HG02943 (cell line): ENCODE results near the gene RBM17.
"Not testable (repeated sequence)": the region's sequence is repeated elsewhere in the genome, so short reads cannot be mapped to it uniquely, and the experiment has no call there.

Source experiments
- ATAC-seq: cut with Tn5 transposase; IDR thresholded peaks from one replicate; pipeline ENCODE4 v1.9.1; 2021; ENCODE audit warnings: mild to moderate bottlenecking, low read depth, moderate library complexity; ENCODE audit not compliant: unreplicated experiment

Gene RBM17

DNA sequence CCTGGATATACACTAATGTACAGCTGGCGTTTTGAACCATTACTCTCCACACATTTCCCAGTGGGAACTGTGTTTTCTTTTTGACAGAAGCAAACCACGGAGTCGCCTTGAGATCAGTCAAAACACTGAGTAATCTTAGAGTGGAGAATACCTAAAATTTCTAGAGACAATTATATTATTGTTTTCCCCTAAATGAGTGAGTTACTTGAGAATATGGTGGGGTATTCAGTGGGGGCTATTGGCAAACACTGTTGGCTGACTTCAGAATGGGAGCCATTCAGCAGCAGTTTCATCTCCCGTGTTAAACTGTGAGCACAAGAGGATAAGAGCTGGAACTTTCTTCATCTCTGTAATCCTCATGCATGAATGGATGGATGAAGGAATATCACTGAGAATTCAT lies 32.9 kb upstream of the RBM17 start:
- no peak for ATAC-seq

DNA sequence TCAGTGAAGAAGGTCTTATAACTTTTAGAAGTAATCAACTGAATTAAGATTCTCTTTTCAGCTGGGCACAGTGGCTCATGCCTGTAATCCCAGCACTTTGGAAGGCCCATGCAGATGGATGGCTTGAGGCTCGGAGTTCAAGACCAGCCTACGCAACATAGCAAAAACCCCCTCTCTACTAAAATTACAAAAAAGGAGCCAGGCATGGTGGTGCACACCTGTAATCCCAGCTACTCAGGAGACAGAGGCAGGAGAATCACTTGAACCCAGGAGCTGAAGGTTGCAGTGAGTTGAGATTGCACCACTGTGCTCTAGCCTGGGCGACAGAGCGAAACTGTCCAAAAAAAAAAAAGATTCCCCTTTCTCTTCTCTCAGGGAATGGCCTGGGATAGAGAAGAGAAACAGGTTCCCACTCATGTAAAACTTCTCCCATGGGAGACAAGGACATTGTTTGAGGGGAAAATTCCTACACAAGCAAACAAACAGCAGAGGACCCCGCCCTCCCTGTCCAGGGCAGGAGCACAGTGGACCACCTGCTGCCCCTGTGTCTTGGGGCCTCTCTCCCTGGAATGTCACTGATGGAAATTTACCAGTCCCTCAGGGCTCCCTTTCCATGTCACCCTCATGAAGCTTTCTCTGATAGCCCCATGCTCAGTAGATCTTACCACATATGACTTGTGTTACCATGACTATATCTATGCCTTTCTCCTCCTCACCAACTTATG lies 32.3 kb upstream of the RBM17 start:
- no peak for ATAC-seq

DNA sequence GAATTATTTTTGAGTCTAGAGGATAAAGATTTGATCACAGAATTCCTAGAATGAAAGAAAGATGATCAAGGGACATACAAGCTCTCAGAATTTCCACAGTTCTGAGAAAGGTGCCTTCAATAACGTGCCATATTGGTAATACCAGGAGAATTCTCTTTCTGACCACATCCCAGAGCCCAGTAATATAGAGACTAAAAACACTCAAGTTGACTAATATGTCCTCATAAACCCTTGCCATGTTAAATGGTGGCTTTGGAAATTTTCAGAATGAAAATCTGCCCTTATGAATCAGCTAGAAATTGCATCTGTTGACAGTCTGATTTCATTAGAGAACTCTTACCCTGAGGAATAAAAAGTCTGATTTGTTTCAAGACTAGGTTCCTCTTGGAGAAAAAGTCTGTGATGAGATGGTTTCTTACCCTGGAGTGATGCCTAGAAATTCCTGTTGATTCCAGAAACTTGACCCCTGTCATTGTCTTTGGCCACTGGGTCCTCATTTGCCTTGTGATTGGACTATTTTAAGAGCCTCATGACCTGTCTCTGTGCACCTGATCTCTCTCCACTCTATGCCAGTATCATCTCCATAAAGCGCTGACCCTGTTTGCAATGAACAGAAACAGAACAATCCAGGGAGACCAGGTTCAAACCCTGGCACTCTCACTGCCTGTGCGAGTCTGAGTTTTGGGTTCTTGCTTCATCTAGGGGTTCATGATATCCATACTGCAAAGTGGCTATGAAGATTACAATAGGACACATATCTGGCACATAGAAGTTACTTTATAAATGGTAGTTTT lies 30.0 kb upstream of the RBM17 start:
- no peak for ATAC-seq

DNA sequence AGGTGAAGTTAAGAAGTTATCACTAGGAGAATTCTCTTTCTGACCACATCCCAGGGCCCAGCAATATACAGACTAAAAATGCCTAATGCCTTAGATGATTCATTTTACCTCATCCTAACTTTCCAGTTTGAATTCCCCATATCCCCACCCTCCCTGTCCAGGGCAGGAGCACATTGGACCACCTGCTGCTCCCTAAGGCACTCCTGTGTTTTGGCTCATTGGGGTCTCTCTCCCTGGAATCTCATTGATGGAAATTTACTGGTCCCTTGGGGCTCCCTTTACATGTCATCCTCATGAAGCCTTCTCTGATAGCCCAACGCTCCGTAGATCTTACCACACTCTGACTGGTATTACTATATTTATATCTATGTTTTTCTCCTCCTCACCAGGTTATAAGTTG lies 29.3 kb upstream of the RBM17 start:
- no peak for ATAC-seq

DNA sequence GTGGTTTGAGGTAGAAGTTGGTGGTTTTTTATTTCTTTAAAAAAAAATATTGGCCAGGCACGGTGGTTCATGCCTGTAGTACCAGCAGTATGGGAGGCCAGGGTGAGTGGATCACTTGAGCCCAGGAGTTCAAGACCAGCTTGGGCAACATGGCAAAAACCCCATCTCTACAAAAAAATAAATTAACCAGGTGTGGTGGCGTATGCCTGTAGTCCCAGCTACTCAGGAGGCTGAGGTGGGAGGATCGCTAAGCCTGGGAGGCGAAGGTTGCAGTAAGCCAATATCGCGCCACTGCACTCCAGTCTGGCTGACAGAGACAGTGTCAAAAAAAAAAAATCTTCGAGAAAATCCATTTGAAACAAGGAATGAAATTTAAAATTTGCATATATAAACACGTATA lies 27.8 kb upstream of the RBM17 start:
- ATAC-seq, result no peak

DNA sequence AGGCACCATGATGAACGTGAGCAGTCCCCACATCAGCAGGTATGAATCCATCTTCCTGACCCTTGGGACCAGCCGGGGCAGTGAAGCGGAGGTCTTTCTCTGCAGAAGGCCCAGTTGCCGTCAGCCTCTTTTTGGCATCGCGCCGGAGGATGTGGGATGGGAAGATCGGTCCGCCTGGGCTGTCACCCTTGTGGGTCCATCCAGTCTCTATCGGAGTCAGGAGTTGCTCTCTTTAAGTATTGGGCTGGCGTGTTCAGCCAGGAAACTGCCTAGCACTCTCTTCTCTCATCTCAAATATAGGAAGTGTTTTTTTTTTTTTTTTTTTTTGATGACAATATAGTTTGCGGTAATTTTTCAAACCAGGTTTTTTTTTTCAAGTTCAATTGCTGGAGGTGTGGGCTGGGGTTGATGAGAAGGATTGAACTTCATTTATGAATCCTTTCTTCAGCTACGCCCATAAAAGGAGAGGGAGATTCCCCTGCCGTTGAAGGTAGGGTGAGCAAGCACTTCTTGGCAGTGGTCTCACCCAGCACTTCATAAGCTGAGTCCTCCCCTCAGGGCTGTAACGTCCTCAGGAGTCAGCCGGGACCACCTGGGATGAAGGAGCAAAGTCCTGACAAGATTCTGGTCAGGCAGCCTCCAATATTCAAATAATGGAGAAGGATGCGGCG lies 26.6 kb upstream of the RBM17 start, which contains the start of gene IL2RA:
Gene IL2RA, minus strand, starts transcription at position 267 of the 671 bp plus-strand sequence. Its CDS starts 216 bp downstream, at position 51.
- ATAC-seq, result no peak

DNA sequence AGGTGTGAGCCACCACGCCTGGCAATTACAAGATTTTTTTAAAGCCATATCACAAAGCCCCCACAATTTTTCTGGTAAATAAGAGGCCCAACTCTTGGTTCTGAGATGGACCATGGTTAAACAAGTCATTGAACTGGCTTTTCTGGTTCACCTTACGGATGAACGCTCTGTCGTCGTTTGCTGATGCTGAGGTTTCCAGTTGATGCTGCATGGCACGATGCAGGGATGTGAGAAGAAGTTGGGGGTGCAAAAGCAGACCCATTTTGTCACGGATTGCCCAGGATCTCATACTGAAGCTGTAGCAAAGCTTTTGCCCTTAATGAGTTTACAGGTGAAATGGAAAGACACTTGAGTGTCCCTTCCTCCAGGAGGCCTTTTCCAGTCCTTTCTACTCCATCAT lies 24.7 kb upstream of the RBM17 start:
- no peak for ATAC-seq

DNA sequence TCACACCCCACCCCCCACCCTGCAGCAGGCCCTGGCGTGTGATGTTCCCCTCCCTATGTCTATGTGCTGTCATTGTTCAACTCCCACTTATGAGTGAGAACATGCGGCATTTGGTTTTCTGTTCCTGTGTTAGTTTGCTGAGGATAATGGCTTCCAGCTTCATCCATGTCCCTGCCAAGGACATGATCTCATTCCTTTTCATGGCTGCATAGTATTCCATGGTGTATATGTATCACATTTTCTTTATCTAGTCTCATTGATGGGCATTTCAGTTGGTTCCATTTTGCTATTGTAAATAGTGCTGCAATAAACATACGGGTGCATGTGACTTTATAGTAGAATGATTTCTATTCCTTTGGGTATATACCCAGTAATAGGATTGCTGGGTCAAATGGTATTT lies 24.1 kb upstream of the RBM17 start:
- ATAC-seq, result not testable (repeated sequence)

DNA sequence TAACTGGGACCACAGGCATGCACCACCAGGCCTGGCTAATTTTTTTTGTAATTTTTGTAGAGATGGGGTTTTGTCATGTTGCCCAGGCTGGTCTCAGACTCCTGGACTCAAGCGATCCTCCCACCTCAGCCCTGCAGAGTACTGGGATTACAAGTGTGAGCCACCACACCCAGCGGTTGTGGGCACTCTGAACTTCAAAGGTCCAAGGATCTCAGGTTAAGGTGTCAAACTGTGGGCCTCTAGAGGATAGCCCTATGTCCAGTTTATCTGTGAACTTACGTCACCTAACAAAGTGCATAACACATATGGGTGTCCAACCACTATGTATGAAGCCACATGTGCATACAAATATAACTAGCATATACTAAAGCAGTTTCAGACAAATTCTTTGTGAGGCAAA lies 23.4 kb upstream of the RBM17 start:
- ATAC-seq, result no peak

DNA sequence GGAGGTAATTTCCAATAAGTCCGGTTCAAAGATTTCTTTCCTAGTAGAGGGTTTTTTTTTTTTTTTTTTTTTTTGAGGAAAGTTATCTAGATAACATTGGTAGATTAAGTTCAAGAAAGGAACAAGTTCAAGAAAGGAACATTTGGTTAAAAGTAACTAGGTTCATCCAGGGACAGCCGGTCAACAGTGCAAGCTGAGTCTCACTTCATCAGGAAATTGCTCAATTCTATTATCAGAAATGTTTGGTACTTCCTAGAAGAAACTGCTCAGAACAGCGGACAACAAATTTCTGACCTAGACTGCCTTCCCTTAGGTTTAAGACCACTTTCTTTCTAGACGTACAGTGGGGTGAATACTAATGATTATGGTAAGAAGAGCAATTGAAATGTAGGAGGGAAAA lies 23.0 kb upstream of the RBM17 start:
- no peak for ATAC-seq

DNA sequence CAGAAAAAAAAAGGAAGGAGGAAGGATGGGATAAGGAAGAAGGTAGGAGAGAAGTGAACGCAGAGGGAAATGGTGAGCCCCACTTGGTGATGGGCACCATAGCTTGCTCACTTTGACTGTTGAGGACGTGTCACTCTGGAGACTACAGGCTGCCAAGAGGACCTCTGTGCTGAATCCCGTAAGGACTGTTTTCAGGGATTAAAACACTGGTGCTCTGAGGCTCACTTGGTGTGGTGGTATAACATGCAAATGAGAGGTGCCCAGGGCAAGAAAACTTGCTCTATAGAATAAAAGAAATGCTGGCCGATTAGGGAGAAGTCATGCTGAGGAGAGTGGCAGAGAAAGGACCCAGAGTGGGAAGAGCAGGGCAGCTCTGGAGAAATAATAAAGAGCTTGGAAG lies 21.4 kb upstream of the RBM17 start:
- ATAC-seq, result no peak

DNA sequence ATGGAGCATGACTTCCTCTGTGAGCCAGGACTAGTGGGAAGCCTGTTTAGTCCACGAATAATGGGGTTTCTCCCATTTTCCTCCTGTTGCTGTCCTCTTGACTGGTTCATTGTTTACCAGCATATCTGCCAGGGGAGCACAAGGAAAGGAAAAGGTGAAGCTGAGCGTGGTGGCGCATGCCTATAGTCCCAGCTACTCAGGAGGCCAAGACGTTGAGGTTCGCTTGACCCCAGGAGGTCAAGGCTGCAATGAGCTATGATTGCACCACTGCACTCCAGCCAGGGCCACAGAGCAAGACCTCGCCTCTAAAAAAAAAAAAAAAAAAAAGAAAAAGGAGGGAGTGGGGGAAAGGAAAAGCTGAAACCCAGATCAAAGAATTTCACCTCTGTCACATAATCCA lies 20.8 kb upstream of the RBM17 start:
- ATAC-seq, result no peak

DNA sequence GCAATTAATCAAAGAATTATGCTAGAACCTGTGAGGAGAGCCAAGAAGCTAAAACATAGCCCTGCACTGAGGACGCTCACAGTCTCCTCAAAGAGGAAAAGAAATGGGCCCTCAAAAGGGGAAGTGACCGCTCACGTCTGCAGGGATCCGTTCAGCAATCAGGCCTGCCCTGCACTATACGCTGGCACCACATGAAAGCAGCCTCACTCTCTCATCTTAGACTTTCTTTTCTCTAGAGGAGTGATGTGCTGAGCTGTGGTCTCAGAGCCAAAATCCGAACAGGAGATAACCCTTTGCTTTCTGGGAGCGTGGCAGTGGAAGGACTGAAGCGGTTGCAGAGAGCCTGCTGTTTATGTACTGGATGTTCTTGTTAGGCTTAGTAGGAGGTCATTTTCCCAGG lies 20.4 kb upstream of the RBM17 start:
- peak; percentile 70 for ATAC-seq

DNA sequence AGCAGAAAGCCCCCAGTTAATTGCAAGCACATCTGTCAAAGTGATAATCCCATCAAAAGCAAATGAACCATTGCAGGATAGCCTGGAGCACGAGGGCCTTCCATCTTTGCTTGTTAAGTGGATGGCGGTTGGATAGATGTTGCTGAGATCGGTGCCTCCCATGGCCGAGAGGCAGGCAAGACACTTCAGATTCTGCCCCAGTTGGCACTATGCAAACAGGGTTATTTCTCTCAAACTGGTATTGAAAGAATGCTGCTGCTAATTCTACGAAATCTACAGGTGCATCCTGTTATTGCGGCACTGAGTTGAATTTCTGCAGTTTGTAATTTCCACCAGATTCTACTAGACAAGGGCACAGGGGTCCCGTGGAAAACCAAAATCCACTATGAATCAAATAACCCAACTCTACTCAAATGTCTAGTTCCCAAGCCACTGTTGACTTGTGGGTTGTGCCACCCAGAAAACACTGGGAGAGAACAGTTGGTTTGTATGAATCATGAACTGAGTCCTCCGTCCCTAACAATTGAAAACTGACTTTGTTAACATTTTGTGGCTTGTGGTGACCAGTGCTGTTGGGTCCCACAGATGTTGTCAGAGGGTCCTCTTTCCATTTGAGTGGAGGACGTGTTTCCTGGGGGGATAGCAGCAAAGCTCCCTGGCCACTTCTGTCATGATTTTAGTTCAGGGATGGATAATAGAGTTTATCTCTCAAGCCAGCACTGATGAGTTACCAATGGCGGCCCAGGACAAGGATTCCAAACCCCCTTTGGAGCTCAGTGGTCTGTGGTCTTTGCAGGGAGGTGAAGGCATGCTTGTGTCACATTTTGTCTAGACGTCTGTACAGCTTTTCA lies 19.5 kb upstream of the RBM17 start:
- no peak for ATAC-seq

DNA sequence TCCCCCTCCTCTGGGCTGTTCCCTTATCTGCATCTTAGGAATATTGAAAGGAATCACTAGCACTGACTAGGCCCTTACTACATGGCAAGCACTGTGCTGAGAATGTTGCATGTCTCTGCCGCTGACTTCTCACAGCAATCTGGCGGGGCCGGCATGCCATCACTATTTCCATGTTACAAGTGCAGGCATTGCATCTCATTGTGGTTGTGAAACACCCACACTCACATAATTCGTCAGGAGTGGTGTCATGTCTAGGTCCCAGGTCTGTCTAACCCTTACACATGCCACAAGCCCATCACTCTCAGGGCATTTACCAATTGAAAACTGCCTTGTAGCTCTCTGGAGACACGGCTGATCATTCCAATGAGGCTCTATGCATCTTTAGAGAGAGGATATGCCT lies 18.2 kb upstream of the RBM17 start:
- ATAC-seq, result no peak

DNA sequence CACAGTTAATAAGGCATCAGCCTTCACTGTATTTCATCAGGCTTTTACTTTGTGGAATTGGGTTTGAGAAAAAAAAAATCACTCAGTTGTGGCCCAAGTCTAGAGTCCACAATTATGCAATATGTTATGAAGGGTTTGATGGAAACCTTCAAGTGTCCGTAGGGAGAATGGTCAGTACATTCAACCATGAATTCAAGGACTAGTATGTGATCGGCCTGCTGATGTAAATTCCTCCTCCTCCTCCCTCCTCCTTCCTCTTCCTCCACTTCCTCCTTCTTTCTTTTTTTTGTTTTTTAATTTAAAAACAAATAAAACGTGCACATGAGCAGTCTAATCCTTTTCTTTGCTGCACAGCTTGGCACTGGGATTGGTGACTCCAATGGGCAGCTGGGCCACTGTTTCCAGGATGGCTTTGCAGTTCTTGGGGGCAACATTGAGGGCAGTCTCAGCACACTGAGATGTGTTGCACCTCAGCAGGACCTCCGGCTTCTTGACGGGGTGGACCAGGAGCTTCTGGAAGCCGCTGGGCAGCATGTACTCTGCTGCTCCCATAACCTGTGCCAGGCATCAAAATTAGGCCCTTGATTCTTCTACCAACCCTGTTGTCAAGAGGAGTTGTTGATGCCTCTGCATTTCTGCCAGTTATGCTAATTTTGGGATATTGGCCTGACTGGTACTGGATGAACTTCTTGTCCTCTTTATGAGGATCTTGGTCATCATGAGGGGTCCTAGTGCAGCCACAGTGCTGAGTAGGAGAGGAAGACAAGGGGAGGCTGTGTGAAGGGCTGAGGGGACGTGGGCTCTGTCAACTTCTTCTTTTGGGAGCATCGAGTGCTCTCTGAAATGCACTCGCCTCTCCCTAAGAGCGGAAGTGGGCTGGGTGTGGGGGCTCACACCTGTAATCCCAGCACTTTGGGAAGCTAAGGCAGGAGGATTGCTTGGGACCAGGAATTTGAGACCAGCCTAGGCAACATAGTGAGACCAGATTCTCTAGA lies 17.4 kb upstream of the RBM17 start:
- ATAC-seq, result no peak

DNA sequence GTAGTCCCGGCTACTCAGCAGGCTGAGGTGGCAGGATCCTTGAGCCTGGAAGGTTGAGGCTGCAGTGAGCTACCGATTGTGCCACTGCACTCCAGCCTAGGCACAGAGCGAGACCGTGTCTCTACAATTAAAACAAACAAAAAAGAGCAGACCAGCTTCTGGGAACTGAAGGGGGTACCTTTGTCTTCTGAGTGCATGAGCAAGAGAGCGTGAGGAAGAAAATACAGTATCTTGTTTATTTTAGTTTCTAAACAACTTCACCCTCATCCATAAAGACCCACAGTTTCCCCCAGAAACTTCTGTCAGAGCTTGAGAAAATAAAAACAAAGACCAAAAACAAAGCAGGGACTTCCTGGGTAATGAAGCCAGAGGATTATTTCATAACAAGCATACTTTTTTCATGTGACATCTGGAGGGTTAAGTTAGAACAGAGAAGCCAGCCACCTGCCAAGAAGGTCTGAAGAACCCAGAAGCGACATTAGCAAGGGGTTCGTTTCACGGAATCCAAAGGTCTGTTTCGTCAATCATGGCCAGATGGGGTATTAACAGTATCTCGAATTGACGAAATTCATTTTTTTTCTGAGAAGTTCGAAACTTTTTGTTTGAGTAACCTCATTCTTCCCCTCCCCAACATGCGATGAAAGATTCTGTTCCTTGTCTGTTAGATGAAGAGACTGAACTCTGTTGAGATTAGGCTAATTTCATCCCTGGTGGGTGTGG lies 16.5 kb upstream of the RBM17 start:
- ATAC-seq, result peak; percentile 44

DNA sequence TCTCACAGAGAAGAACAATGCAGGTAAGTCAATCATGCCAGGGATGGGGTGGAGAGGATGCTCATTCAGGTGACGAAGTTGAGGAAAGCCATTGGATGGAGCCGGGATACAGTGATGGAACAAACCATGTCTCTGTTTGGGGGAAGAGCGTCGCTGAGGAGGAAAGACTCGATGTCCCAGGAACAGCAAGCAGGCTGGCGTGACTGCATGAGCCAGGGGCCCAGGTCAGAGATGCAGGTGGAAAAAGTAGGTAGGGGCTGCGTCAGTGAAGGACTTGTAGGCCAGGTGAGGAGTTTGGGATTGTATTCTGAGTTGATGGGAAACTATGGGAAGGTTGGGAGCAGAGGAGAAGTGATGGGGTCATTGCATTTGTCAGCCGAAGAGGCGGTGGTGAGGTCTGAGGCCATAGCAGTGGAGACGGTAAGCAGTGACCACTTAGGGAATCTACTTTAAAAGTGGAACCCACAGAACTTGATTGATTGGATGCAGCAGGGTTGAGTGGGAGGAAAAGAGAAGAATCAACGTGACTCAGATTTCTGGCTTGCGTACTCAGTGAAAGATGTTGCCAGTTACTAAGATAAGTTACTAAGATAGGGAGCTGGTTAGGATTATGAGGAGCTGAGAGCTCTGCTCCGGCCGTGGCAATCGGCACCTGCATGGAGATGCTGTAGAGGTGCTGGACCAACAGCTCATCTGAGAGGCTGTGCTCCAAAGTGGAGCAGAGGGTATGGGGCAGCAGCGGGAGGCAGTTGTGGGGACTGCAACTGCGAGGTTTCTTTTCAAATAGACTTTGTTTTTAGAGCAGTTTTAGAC lies 14.1 kb upstream of the RBM17 start:
- no peak for ATAC-seq
